GM21528 (cell line): ENCODE data around the gene AHNAK2.
"Not testable (repeated sequence)": the region's sequence is repeated elsewhere in the genome, so short reads cannot be mapped to it uniquely, and the experiment has no call there.

Source experiments
- ATAC-seq: cut with Tn5 transposase; IDR thresholded peaks from one replicate; pipeline ENCODE4 v1.9.1; 2021; ENCODE audit warnings: mild to moderate bottlenecking, moderate library complexity; ENCODE audit not compliant: unreplicated experiment, low FRiP score

AHNAK2 gene

DNA sequence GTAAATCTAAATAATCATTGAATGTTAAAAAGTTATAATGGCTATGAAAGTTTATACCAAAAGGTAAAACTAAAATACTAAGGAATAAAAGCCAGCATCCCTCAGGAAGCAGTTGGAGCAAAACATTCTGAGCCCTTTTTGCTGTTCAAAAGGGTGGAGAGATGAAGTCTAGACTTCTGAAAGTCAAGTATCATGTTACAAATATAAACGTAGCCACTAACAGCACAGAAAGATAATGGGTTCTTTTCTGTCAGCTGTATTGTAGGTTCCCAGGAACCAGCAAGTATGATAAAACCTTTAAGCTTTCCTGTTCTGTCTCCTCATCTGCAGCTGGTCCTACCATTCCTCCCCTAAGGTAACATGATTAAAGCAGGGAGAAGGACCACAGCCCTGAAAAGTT, 69.9 kb downstream of the AHNAK2 start:
- ATAC-seq, result no peak

DNA sequence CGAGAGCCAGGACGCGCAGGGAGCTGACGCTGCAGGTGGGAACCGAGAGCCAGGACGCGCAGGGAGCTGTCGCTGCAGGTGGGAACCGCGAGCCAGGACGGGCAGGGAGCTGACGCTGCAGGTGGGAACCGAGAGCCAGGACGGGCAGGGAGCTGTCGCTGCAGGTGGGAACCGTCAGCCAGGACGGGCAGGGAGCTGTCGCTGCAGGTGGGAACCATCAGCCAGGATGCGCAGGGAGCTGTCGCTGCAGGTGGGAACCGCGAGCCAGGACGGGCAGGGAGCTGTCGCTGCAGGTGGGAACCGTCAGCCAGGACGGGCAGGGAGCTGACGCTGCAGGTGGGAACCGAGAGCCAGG, 72.6 kb downstream of the AHNAK2 start:
- ATAC-seq, result not testable (repeated sequence)

DNA sequence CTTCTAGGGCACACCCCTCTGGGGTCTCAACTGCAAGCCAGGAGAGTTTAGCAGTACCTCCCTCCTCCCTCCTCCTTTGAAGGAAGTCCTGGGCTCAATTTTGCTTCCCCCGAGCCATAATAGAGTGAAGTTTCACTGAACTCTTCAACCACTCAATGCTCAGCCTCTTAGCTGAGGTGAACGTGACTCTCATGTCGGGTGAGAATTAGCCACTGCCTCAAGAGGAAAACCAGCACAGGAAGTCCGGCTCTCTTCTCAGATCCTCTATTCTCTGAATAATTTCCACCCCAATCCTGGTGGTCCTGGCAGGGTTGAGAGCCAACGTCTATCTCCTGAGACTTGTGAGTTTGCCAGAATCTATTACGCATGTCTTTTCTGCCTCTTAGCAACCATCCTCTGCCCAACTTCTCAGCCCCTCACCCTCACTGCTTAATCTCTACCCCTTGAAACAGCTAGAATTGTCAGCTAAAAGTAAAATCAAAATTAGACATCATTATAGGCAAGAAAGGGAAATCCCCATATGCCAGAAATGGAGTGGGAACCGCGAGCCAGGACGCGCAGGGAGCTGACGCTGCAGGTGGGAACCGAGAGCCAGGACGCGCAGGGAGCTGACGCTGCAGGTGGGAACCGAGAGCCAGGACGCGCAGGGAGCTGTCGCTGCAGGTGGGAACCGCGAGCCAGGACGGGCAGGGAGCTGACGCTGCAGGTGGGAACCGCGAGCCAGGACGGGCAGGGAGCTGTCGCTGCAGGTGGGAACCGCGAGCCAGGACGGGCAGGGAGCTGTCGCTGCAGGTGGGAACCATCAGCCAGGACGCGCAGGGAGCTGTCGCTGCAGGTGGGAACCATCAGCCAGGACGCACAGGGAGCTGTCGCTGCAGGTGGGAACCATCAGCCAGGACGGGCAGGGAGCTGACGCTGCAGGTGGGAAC, 73.3 kb downstream of the AHNAK2 start:
- not testable (repeated sequence) for ATAC-seq

DNA sequence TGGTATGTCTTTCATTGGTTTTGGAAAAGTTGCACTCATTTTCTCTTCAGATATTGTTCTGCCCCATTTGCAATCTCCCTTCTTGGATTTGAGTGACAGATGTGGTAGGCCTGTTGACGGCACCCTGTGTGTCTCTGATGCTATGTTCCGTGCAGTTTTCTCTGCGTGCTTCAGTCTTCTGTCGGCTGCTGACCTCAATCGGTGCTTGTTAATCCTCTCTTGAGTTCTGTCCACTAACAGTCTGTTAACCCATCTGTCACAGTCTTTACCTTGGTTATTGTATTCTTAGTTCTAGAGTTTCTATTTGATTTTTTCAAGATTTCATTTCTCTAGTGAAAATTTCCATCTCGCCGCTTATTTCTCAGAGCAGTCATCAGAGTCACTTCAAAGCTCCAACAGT, 74.2 kb downstream of the AHNAK2 start:
- ATAC-seq, result no peak

DNA sequence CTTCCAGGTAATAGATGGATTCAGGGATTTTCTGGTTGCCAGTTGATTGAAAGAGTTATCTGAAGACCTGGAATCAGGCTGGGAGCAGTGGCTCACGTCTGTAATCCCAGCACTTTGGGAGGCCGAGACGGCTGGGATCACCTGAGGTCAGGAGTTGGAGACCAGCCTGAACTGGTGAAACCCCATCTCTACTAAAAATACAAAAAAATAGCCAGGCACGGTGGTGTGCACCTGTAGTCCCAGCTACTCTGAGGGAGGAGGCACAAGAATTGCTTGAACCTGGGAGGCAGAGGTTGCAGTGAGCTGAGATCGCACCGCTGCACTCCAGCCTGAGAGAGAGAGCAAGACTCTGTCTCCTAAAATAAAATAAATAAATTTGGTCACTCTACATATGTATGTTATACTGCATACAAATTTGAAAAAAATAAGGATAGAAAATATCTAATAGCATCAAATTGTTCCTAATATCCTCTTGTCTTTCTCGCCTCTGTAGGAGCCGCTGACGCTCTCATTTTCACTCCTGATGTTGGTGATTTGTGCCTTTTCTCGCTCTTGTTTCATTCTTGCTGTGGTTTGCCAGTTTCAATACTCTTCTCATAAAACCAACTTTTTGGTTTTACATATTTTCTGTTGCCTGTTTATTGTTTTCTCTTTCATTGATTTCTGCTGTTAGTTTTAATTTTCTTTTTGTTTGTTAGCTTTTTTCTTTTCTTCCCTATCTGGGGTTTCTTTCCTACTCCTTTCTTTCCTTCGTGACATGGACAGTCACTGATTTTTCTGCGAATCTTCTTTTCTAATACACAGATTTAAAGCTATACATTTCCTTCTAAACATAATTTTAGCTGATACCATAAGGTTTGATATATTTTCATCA, 77.3 kb downstream of the AHNAK2 start:
- no peak for ATAC-seq

DNA sequence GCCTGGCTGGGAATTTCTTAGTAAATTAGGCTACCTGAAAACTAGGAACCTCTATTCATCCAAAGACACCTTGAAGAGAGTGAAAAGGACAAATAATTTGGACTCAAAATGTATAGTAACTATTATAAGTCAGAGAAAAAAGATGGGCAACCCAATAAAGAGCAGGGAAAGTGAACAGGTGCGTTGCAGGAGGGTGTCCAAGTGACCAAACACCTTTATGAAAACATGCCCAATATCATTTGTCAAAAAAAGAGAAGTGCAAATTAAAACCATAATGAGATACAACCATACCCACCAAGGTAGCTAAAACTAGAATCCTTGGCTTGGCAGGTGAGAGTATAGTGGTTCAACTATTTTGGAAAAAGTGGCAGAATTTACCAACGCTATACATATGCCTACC, 78.4 kb downstream of the AHNAK2 start:
- no peak for ATAC-seq

DNA sequence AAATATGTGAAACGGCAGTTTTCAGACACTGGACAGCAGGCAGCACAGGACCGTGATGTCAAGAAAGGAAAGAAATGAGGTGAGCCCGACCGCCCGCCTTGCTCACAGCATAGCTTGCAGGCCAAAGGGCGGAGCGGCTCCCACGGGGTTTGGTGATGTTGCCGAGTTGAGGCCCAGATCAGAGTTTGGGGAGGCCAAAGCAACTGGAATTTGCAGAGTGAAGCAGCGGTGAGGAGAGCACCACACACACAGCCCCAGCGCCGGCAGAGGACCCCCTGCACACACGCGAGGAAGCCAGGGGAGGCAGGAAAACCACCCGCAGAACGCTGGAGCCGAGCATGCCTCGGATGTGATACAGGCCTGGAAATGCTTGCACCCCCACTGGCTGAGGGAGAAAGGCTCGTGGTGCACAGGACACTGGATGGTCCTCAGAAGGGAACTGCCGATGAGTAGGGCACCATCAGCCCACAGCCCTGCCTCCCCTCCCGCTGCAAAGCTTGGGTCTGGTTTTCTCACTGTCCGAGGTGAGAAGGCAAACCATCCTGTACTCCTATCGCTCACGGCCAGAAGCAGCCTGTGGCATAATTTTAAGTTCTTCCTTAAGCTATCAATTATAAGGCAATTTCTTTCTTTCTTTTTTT, 79.2 kb downstream of the AHNAK2 start:
- no peak for ATAC-seq

DNA sequence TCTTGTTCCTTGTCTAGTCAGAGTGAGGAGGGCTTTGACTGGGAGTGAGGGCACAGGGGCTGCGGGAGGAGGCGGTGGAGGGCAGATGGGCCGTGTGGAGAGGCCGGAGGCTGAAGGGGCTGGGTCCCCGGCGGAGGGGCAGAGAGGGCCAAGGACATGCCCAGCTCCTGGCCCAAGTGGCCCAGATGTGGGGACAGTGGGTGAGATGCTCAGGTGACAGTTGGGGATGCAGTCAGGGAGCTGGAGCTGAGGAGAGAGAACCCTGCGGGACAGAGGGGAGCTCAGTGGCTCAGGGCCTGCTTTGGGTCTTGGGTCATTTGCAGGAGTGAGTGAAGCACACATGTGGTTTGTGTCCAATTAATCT, 80.0 kb downstream of the AHNAK2 start:
- no peak for ATAC-seq

DNA sequence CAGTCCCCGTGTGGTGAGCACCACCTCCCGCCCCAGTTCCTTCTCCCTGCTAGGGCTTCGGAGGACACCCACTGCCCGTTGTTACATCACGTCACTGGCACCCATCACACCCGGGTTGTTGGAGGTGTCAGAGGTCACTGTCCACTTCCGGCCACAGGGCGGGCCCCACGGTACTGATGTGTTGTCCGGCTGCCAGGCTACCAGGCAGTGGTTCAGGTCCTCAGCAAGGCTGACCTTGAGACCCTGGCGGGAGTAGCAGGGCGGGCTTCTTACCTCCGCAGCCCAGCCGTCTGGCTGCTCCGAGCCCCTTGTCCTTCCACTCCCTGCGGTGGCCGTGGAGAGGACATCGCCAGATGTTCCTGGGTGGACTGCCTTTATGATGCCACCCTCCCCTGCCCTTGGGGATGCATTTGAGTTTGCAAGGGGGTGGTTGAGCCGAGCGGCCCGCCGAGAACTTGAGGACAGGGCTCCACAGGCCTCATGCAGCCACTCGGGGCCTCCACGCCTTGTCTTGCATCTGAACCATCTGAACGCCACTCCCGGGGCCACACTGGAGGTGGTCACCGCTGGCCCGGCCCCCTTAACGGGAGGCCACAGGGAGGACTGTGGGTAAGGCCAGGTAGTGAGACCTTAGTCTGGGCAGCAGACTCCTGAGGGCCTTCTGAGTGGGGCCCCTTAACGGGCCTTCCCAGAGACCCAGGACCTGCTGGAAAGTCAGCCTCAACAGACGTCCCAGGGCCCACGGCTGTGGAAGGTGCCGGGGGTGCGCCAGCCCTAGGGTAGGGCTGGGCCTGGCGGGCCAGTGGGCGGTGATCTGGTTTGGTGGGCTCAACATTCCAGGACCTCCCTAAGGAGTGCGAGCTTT, 80.6 kb downstream of the AHNAK2 start:
- no peak for ATAC-seq

DNA sequence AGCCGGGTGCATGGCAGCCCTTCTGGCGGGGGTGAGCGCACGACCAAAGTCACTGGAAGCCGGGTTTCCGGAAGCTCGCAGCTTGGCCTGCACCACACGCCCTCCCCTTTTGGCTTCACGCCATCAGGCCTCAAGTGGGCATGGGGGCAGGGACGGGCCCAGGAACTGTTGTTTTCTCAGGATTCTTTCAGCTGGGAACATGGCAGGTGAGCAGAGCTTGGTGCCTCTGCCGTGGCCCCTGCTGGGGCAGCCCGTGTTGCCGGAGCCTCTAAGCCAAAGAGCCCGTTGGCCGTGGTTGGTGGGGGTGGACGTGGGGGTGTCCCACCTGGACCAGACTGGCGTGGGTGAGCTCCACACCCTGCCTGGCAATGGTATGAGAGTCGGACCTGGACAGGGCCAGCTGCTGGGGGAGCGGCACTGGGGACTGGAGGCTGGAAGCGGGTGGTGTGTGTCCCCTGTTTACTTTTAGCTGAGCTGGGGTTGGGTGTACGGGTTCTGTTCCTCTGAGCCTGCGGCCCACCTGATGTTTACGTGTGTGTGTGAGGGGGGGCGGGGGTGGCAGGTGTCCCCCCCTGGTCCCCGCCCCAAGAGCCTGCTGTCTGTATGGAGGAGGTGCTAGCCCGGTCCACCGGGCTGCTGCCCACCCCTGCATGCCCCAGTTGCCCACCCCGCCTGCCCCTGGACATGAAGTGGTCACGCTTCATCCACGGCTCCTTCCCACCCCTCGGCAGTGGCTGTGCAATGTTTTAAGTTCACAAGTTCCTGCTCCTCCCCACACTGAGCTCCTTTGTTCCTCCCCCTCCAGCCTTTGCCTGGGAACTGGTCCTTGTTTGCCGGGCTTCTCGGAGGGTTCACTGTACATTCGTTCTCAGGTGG, 82.2 kb downstream of the AHNAK2 start:
- ATAC-seq, result no peak

DNA sequence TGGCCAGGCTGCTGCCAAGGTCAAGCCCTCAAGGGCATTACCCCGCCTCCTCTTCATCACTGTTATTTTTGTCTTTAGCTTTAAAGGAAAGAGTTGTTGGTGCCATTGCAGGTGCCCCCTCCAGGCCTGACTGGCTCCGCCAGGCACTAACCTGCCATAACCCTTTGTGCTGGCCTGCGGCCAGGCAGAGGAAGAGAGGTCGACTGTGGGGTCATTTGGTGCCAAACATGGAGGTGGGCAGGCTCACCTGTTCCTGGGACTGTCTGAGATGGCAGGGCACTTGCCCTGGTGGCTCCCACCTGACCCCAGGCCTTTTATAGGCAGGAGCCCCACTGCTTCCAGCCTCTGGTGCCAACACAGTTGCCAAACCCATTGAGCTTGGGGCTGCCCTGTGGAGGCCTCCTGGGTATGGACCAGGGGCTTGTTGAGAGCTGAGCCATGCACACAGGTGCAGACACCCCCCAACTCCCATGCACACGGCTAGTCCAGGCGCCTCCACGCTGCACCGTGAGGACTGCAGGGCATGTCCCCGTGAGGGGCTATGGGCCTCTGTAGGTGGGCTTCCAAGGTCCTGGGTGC, 82.9 kb downstream of the AHNAK2 start:
- ATAC-seq, result no peak

DNA sequence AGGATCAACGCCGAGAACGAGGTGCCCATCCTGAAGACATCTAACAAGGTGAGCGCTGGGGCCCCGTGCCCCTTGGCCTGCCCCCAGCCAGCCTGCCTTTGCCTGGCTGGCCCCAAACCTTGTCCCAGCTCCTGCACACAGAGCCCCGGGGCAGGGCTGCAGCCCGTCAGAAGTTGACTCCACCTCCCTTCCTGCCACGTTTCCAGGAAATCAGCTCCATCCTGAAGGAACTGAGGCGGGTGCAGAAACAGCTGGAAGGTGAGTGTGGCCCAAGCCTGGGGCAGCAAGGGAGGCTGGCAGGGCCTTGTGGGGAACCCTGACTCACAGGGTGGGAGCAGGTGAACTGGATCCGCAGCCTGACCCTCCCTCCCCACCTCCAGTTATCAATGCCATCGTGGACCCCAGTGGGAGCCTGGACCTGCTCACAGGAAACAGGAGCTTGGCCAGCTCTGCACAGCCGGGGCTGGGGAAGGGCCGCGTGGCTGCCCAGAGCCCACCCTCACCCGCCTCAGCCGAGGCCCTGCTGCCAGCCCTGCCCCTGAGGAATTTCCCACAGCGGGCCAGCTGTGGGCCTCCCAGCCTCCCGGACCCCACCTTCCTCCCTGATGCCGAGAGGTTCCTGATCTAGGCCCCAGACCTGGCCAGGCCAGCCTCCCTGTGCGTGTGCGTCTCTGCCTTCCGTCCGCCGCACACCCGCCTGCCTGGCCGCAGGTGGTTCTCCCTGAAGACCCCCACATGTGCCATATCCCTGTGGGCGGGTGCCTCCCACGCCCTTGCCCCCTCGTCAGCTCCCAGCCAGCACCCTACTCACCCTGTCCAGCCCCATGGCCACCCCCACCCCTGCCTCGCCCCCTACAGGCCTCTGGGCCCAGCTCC, 83.6 kb downstream of the AHNAK2 start:
- no peak for ATAC-seq

DNA sequence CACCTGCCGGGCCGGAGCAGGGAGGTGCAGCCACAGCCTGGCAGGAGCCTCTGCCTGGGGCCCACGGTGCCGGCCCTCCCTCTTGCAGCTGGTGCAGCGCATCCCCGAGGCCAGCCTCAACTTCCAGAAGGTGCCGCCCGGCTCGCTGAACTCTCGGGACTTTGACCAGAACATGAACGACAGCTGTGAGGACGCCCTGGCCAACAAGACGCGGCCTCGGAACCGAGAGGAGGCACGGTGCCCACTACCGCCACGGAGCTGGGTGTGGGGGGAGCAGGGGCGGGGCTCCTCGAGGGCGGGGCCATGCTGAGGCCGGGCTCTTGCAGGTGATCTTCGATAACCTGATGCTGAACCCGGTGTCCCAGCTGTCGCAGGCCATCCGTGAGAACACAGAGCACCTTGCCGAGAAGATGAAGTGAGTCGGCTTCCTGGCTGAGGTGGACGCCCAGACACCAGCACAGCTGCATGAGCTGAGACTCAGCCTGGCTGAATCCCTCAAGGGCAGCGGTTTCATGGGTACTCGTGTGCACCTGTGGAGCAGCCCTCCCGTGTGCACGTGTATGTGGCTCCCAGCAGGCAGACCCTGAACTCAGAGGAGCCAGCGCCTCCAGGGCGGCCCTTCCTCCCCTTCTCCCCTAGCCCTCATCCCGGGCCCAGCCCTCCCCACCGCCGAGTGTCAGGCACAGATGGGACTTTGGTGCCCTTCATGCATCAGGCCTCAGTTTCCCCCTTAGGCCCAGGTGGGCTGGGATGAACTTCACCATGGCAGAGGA, 84.6 kb downstream of the AHNAK2 start:
- no peak for ATAC-seq

DNA sequence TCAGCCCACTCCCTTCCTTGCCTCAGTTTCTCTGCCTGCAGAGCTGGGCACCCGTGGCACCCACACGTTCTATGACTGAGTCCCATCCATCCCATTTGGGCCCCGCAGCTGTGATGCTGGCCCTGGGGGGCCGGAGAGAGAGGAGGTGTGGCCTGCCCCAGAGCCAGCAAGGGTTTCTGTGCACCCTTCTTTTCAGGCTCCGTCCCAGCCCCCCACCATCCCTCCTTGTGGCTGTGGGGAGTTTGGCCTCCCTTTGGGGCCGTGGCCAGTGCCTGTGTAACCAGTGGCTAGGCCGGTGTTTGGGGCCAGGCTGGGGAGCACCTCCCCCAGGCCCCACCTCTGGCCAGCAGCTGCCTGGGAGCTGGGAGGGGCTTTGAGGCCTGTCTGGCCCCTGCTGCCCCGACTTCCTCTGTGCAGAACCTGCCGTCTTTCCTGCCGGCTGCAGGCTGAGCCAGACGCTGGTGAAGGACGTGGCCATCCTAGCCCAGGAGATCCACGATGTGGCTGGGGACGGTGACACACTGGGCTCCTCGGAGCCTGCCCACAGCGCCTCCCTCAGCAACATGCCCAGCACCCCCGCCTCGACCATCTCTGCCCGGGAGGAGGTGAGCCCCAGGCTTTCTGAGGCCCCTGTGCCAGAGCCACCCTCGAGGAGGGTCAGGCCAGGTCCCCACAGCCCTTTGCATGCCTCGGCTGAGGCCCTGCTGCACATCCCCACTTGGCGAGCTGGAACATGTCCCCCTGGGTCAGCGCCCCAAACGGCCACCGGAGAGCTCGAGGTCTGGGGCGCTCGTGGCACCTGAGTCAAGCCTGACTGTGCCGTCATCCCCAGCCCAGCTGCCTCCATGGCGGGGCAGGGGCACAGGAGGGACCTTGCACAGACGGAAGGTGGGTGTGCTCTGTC, 85.4 kb downstream of the AHNAK2 start:
- no peak for ATAC-seq

DNA sequence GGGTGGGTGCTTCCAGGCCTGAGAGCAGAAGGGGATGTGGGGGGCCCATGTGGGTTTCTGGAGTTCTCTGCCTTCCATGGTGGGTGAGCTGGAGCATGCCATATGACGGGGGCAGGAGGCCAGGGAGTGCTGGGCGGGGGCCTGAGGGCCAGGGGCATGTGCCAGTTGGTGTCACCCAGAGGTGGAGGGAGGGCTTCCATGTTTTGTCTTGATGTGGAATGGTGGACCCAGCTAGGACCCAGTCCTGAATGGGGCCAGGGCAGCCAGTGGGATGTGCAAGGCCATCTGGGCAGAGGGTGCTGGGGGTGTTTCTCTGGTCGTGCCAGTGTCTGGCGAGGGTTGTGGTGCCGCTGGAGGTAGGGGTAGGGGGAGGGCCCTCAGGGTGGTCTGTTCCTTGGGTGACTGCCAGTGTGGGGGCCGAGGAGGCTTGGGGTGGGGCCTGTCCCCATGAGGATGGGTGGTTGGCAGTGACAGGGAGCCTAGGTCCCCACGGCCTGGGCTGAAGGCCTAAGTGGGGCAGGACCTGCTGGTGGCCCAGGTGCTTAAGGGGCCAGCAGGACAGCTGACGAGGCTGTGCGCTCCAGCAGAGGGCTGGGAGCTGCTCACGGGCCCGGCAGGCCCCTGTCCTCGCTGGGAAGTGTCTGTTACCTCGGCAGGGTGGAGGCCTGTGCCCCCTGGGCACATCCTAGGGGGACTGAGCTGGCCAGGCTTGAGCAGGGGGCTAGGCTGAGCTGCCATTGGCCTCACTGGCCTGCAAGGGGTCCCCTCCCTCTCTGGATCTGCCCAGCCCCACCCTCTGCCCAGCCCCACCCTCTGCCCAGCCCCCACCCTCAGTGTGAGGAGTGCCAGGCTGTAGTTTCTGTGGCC, 86.3 kb downstream of the AHNAK2 start:
- ATAC-seq, result no peak
